Endodermal cell (in vitro differentiated cells): ENCODE results near the gene HGD. TPM values are rescaled to one million over a fixed set of nuclear protein-coding genes. Genes with fewer than 3 reads are reported as not detected.

Experiments used
- DNase-seq: peaks from one replicate; pipeline ENCODE4 v3.0.0-alpha.2; 2017
- H3K27ac ChIP-seq: 2 replicates; pipeline ENCODE4 v1.5.1; 2013; ENCODE audit warnings: mild to moderate bottlenecking, low read depth, low read length, moderate library complexity
- H3K27me3 ChIP-seq: 2 replicates; pipeline ENCODE4 v1.6.1; 2013; ENCODE audit warnings: mild to moderate bottlenecking, low read length, moderate library complexity; ENCODE audit not compliant: insufficient read depth, control insufficient read depth, poor library complexity, severe bottlenecking
- H3K36me3 ChIP-seq: 2 replicates; pipeline ENCODE4 v1.7.0; 2013; ENCODE audit warnings: mild to moderate bottlenecking, low read length, moderate library complexity; ENCODE audit not compliant: control insufficient read depth, insufficient read depth
- H3K4me1 ChIP-seq: one replicate; pipeline ENCODE4 v1.7.0; 2013; ENCODE audit warnings: low read length; ENCODE audit not compliant: control insufficient read depth, insufficient read depth
- H3K4me3 ChIP-seq: 2 replicates; pipeline ENCODE4 v1.5.1; 2013; ENCODE audit warnings: mild to moderate bottlenecking, low read length, moderate library complexity
- H3K9ac ChIP-seq: 2 replicates; pipeline ENCODE4 v1.6.1; 2013; ENCODE audit warnings: mild to moderate bottlenecking, low read length, moderate library complexity; ENCODE audit not compliant: poor library complexity, severe bottlenecking; ENCODE audit errors: extremely low read depth
- H3K9me3 ChIP-seq: 2 replicates; pipeline ENCODE4 v1.6.1; 2013; ENCODE audit warnings: mild to moderate bottlenecking, low read length, moderate library complexity; ENCODE audit not compliant: control insufficient read depth
- H3K27ac Mint-ChIP-seq: 2 replicates; pipeline ENCODE4 v1.8.0; 2020; ENCODE audit warnings: mixed read lengths
- H3K27me3 Mint-ChIP-seq: 2 replicates; pipeline ENCODE4 v1.8.0; 2021; ENCODE audit warnings: mild to moderate bottlenecking, mixed read lengths; ENCODE audit not compliant: insufficient read depth
- H3K36me3 Mint-ChIP-seq: 2 replicates; pipeline ENCODE4 v1.8.0; 2020; ENCODE audit warnings: low read depth, mixed read lengths
- H3K4me1 Mint-ChIP-seq: 2 replicates; pipeline ENCODE4 v1.8.0; 2020; ENCODE audit warnings: mixed read lengths
- H3K4me3 Mint-ChIP-seq: 2 replicates; pipeline ENCODE4 v1.8.0; 2020; ENCODE audit warnings: mild to moderate bottlenecking, moderate library complexity, mixed read lengths
- H3K9me3 Mint-ChIP-seq: 2 replicates; pipeline ENCODE4 v1.8.0; 2020; ENCODE audit warnings: mild to moderate bottlenecking, mixed read lengths
- CTCF ChIP-seq: fragments of 200-600 bp; sonication (generic); conservative IDR thresholded peaks from 2 replicates; pipeline ENCODE4 v1.5.0; 2021; ENCODE audit warnings: antibody characterized with exemption, mild to moderate bottlenecking
- WGBS, 2 experiments: methylation state at CpG; one replicate each; pipeline versions ENCODE4 v1.1.5 to v1.1.7; 2013; ENCODE audit warnings: missing lambda C conversion rate in 2 of 2, mixed read lengths in 1 of 2; ENCODE audit not compliant: insufficient coverage in 1 of 2, insufficient read length in 1 of 2; 5-methylcytosine and 5-hydroxymethylcytosine counted together
- total RNA-seq, 2 donors: library from RNA; stranded (reverse); fragmentation: NEBNext Ultra II Directional in 1 of 2; extraction: Animal tissue kit (Norgen Biotek cat#: 25700) in 1 of 2; gene quantifications; 2 replicates in 1 of 2; 3 replicates in 1 of 2; pipeline ENCODE4 v1.2.1, GENCODE V29; 2021

Gene HGD
- total RNA-seq, 2 donors from 2014 or later, result not detected

DNA sequence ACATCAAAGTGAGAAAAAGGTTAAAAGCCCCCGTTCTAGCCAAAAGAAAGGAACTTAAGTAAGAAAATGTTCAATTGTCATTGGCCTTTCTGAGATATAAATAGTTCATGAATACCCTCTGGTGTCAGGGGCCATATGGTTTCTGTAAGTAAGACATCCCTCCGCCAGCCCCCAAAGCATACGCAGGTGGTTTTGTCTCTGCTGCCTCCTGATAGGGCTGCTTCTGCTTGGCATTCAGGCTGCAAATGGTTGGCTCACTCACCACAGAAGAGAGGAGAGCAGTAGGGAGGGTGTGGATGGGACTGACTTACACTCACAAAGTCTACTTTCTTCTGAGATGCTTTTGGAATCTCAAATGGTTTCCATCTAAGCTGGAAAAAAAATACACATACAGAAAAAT lies 29.8 kb downstream of the HGD start:
- Mint-ChIP-seq H3K4me3 (no peak overlapping the region), H3K36me3 (no peaks in the 10 kb centered on the region), H3K27ac (no peak overlapping the region), H3K27me3 (no peaks in the 10 kb centered on the region), H3K9me3 (no peaks in the 10 kb centered on the region), H3K4me1 (no peaks in the 10 kb centered on the region)
- Histone ChIP-seq H3K4me1 (no peaks in the 10 kb centered on the region), H3K4me3 (no peak overlapping the region), H3K9ac (no peak overlapping the region), H3K27me3 (no peaks in the 10 kb centered on the region), H3K27ac (no peak overlapping the region), H3K36me3 (no peaks in the 10 kb centered on the region), H3K9me3 (no peaks in the 10 kb centered on the region)
- TF ChIP-seq CTCF, result no peak
- no peak for DNase-seq
- WGBS, 2 experiments, result 91 to 100% methylated on average over 1 to 3 of the region's 3 CpGs

GRCh38 chr3:120650311-120650710 lies 31.7 kb downstream of the HGD start:
- H3K27me3 ChIP-seq, result no peaks in the 10 kb centered on the region
- 80 to 91% methylated on average over 1 to 2 of the region's 2 CpGs for WGBS, 2 experiments

DNA sequence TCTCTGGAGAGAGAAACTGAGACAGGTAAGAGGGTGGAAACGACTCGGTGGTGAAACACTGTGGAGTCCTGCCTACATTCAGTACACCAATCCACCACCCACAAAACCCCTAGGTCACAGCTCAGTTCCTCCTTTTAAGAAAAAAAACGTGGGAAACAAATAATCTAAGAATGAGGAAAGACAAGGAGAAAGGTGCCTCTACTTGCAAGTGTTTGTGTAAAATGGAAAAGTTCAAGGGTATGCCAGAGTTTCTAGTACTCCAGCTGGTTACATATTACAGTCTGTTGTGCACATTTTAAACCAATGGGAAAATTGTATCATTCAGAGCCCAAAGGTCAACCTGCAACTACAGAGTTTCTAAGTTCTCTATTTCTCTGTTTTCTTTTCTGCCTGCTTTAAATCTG lies 32.2 kb downstream of the HGD start:
- Mint-ChIP-seq H3K27ac (no peak overlapping the region), H3K27me3 (no peaks in the 10 kb centered on the region), H3K4me1 (peaks cover 14% of the 10 kb centered on the region), H3K36me3 (no peaks in the 10 kb centered on the region), H3K9me3 (no peaks in the 10 kb centered on the region), H3K4me3 (no peak overlapping the region)
- Histone ChIP-seq H3K27me3 (no peaks in the 10 kb centered on the region), H3K27ac (no peak overlapping the region), H3K9ac (no peak overlapping the region), H3K36me3 (no peaks in the 10 kb centered on the region), H3K4me3 (no peak overlapping the region), H3K4me1 (no peaks in the 10 kb centered on the region), H3K9me3 (no peaks in the 10 kb centered on the region)
- no peak for TF ChIP-seq CTCF
- 92 to 100% methylated on average over 1 to 3 of the region's 3 CpGs for WGBS, 2 experiments
- no peak for DNase-seq

More at GRCh38 chr3:120650311-120650710, 31.7 kb downstream of the HGD start:
- no peak overlapping the region for H3K4me3 Mint-ChIP-seq
- DNase-seq, result no peak
- TF ChIP-seq CTCF, result no peak
- Histone ChIP-seq H3K9ac (no peak overlapping the region), H3K36me3 (no peaks in the 10 kb centered on the region), H3K4me1 (no peaks in the 10 kb centered on the region), H3K4me3 (no peak overlapping the region), H3K9me3 (no peaks in the 10 kb centered on the region), H3K27ac (no peak overlapping the region)
- H3K27ac Mint-ChIP-seq, result no peak overlapping the region
- no peaks in the 10 kb centered on the region for H3K36me3 Mint-ChIP-seq
- H3K4me1 Mint-ChIP-seq, result peaks cover 9% of the 10 kb centered on the region
- no peaks in the 10 kb centered on the region for H3K27me3 Mint-ChIP-seq
- no peaks in the 10 kb centered on the region for H3K9me3 Mint-ChIP-seq
